Measurements from ENCODE around the gene GABRD. TPM values are rescaled to one million over a fixed set of nuclear protein-coding genes. Genes with fewer than 3 reads are reported as not detected.
A peak's percentile ranks its signal among the peaks of the same experiment; 100 is the strongest.

The GABRD gene
- total RNA-seq, 1 experiment from 2014 or later: not detected

- no peak for DNase-seq (ENCODE audit: low read depth)
Observed at GRCh38 chr1:2038229-2038628, 19.1 kb downstream of the GABRD start.

DNA sequence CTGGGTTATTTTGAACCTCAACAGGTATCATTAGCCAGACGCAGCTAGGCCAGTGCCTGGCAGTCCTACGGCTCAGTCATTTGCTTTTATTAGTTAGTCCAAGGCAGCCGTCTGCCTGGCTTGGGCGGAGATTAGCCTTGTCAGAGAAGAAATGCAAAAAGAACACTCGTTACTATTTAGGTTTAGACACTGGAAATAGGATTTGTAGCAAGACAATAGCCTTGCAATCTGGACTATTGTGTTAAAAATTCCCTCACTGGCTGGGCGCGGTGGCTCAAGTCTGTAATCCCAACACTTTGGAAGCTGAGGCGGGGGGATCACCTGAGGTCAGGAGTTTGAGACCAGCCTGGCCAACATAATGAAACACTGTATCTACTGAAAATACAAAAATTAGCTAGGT, 20.1 kb downstream of the GABRD start:
- no peak for DNase-seq (ENCODE audit: low read depth)

DNA sequence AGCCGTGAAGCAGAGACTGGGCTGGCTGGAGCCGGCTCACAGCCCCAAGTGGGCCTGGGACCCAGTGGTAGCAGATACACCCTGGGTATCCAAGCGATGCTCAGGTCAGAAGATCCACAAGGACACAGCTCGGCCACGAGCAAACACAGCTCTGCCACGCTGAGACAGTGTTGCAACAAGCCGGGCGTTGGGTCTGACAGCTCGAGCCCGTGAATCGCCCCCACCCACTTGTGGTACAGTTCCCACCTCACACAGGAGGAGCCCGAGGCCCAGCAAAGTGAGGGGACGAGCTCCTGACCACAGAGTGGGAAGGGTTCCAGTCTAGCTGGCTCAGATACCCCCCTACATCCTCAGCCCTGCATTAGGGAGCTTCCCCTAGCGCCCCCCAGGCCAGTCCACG, 22.2 kb downstream of the GABRD start:
- DNase-seq (ENCODE audit: low read depth): no peak

GRCh38 chr1:2041887-2042286, 22.7 kb downstream of the GABRD start:
- no peak for DNase-seq (ENCODE audit: low read depth)

DNA sequence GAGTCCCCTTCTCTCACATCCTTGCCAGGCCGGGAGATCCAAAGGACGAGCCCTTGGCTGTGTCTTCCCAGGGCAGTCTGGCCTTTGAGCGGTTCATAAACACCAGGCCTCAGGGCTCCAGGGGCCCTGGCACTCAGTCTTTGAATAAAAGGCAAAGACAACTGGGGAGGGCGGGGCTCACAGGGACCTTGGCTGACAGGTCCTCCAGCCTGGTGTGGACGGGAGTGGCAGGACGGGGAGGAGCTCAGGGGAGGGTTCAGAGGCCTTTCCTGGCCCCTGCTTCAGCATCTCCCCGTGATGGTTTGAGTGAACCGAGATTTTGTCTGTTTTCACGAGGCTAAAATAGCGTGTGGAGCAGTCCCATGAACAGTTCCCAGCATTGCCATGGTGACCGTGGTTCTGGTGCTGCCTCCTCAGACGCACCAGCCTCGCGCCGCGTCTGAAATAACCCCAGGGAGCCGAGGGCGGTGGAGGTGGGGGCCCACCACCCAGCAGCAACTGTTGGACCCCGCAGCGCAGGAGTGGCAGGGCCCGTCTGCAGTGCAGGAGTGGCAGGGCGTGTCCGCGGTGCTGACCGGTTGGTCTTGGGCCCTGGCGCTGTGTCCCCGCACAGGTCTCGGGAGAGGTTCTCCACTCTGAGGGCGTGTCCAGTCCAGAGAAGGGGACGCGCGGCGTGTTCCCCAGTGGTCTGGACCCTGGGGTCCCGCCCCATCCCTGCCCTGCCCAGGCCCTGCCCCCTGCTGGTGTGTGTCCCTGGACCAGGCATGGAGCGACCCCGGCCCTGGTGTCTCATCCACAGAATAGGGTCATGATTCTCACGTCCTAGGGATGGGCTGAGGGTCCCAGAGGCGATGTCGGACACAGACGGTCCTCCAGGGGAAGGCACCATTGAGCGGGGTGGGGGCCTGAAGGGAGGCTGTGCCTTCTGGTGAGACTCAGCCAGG, 24.0 kb downstream of the GABRD start:
- no peak for DNase-seq (ENCODE audit: low read depth)

GRCh38 chr1:2043886-2044285, 24.7 kb downstream of the GABRD start:
- DNase-seq (ENCODE audit: low read depth): no peak

DNA sequence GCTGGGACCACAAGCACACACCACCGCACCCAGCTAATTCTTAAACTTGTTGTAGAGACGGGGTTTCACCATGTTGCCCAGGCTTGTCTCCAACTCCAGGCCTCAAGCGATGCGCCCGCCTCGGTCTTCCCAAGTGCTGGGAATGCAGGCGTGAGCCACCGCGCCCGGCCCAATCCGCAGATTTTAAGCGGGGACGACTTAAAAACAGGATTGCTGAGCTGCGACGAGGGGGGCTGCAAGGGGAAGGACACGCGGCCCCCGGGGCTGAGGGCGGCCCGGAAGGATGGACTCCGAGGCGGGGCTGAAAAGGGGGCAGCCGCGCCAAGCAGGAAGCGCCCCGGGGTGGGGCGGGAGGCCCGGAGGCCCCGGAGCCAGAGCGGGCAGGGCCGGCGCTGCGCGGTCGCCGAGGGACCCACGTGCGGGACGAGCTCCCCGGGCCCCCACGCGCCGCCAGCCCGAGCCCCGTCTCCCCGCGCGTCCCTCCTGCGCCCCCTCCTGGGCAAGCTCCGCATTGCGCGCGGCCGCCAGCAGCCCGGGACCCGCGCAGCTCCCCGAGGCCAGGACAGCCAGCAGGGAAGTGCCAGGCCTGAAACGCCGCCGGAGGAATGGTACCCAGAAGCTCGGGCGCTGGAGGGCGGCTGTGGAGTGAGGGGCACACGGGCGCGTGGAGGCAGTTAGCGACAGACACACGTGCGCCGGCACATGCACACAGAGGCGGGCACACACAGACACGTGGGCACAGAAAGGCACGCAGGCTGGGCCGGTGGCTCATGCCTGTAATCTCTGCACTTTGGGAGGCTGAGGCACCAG, 25.6 kb downstream of the GABRD start:
- DNase-seq (ENCODE audit: low read depth): peak; percentile 35

DNA sequence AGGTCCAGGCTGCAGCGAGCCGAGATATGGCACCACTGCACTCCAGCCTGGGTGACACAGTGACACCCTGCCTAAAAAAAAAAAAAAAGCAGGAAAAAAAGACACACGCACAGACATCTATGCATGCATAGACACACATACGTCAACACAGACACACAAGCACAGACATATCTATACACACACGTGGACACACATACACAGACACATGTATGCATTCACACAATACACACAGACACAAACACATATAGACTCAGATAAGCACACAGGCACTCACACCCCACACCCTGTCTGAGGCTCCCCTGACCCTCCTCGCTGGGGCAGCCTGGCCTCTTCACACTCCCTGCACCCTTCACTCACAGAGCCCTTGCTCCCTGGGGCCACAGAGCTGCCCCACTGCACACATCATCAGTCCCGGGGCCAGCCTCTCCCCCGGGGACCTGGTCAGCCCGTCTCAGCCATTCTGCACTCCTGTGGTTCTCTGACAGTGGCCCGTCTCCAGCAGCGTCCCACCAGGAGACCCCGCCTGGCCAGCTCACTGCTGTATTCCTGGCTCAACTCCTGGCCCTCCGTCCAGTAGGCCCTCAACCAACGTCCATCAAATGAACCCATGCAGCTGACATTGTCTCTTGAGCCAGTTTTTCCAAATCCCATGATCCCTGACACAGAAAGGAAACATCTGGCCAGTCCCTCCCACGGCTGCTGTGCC, 26.5 kb downstream of the GABRD start:
- no peak for DNase-seq (ENCODE audit: low read depth)

GRCh38 chr1:2046174-2046917, 27.2 kb downstream of the GABRD start:
- DNase-seq (ENCODE audit: low read depth): no peak

- DNase-seq (ENCODE audit: low read depth): no peak
Observed at GRCh38 chr1:2046953-2047748, 28.0 kb downstream of the GABRD start.

DNA sequence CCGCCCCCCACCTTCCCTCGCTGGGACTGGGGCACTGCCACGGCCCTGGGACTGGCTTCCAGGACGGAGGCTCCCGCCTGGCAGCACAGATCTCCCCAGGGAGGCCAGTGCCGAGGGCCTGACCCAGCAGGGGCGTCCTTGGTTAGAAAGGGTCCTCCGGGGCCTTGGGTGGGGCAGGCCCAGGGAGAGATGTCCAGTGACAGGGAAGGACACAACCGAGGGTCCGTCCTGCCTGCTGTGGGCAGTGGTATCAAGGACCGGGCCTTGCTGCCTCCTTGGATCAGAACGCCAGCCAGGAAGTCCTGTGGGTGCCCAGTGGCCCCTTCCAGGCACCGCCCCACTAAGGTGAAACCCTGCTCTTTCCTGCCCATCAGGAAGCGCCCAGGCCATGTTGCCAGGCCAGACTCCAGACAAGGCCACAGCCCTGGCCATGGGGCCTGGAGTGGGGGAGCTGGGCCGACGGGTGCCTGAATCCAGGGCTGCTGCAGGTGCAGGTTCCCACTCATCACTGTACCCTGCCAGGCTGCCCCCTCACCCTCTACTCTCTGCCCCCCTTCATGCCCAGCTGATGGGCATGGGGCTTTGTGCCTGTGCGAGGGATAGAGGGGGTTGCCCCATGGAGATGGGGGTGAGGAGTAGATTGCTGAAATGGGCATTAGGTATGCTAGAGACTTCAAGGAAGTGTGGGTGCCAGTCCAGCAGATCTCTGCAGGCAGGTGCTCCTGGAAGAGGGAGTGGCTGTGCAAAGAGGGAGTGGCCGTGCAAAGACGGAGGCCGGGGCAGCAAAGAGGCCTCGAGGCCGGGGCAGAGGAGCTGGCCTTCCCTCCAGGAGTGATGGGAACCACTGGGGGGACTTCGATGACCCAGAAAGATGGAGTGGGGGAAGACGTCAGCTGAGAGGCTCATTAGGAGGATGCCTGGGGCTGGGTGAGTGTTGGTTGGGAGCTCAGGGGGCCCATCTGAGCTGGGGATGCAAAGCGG, 28.9 kb downstream of the GABRD start:
- no peak for DNase-seq (ENCODE audit: low read depth)

DNA sequence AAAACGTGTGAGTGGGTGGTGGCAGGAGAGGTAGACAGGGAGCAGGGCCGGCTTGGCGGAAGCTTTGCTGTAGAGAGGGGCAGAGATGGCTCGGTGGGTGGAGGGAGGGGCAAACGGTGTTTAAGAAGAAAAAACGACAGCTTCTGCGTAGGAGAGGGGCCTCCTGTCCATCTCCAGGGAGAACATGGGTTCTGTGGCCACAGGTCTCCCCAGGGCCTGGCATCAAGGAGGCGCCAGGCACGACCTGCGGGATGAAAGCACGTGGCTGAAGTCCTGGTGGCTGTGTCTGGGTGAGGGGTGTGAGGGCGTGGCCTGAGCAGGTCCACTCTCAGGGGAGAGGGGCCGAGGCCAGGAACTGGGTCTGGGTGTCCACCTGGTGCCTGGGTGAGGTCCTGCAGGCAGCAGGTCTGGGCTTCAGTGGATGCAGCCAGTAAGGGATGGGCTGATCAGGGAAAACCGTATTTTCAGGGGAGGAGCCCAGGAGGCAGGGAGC, 30.1 kb downstream of the GABRD start:
- no peak for DNase-seq (ENCODE audit: low read depth)

GRCh38 chr1:2049718-2050431, 30.7 kb downstream of the GABRD start, which contains the start of gene PRKCZ:
PRKCZ (plus strand) TSS chr1:2050411; CDS start chr1:2050631, 220 bp downstream.
- DNase-seq (ENCODE audit: low read depth): peak; percentile 9

- DNase-seq (ENCODE audit: low read depth): no peak
Observed at GRCh38 chr1:2050461-2050792, 31.3 kb downstream of the GABRD start.

GRCh38 chr1:2050793-2051682, 31.9 kb downstream of the GABRD start:
- no peak for DNase-seq (ENCODE audit: low read depth)

DNA sequence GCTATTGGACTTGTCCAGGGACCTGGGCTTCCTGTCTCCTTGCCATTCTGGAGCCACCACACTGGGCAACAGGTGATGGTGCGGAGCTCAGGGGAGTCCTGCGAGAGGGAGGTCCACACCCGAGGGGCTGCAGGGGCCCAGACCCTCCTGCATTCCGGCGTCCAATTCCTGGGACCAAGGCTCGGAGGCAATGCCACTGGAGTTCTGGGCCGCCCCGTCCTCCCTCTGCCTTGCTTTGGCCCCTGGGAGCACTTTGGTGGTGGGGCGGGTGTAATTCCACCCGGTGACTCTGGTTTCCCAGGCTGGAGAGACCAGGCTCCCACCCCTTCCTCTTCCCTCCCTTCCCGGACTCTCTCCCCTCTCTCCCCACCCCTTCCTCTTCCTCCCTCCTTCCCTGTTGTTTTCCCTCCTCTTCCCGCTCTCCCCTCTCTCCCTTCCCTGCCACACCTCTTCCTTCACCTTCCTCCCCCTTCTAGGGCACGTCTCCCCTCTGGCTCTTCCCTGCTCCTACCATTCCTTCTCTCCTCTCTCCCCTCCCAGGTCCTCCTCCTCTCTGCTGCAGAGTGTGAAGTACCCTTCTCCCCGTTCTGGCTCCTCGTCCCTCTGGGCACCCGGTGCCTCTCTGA, 33.0 kb downstream of the GABRD start:
- DNase-seq (ENCODE audit: low read depth): no peak

DNA sequence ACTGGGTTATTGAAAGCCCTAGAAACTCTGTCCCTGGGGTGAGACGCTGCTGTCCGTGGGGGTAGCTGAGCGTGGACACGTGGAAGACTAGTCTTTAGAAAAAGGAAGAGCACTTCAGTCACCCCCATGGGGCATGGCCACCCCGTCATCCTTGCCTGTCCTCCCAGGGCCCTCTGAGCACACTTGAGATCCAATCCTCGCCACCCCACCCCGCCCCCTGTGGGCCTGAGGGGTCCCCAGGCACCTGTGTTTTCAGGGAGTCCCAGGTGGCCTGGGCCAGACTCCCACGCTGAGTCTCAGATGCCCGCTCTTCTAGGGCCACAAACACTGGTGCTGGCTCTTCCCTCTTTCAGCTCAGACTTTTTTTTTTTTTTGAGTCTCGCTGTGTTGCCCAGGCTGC, 33.6 kb downstream of the GABRD start:
- DNase-seq (ENCODE audit: low read depth): no peak

Measured in RPMI7951 (cell line).